ENCODE results near the gene S100A14. TPM values are rescaled to one million over a fixed set of nuclear protein-coding genes. Genes with fewer than 3 reads are reported as not detected.

The S100A14 gene
- total RNA-seq, 1 experiment from 2014 or later = 624 TPM

DNA sequence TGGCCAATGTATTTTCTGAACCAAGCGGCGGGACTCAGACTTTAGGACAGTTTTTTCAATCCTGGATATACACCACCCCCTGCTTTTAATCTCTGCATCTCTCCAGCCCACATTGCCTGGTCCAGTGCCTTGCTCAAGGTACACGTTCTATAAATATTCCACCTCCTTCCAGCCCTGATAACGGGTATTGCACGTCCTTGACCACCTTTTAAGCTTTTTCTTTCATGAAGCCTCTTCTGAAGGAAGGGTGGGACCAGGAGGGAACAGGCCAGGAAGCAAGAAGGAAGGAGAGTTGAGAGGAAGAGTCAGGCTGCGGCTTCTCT, 6.6 kb downstream of the S100A14 start:
- ChIA-PET POLR2A (no interaction called here), CTCF (no interaction called here)
- Mint-ChIP-seq H3K36me3 (ENCODE audit: insufficient read depth, unreplicated experiment) (peaks cover 82% of the 10 kb centered on the region), H3K27me3 (ENCODE audit: insufficient read depth, unreplicated experiment) (no peaks in the 10 kb centered on the region), H3K27ac (ENCODE audit: unreplicated experiment) (peak overlapping the region; percentile 56), H3K4me3 (ENCODE audit: unreplicated experiment) (peak overlapping the region; percentile 74), H3K9me3 (ENCODE audit: unreplicated experiment) (no peaks in the 10 kb centered on the region), H3K4me1 (ENCODE audit: low read depth, unreplicated experiment) (peaks cover 42% of the 10 kb centered on the region)
- H3K9me3 ChIP-seq = no peaks in the 10 kb centered on the region
- peaks cover 8% of the 10 kb centered on the region for H3K36me3 ChIP-seq (ENCODE audit: control insufficient read depth, insufficient read depth, low read length)
- no peak for DNase-seq
- peaks cover 61% of the 10 kb centered on the region for H3K4me1 ChIP-seq
- H3K27me3 ChIP-seq (replicated peaks; ENCODE audit: control insufficient read depth, insufficient read depth, low read length) = no peaks in the 10 kb centered on the region
- no peak overlapping the region for H3K4me3 ChIP-seq (ENCODE audit: low read depth, low read length)
- TSS peak; percentile 30 for BruUV-seq (replicated peaks)
- TF ChIP-seq, protein P1, sequence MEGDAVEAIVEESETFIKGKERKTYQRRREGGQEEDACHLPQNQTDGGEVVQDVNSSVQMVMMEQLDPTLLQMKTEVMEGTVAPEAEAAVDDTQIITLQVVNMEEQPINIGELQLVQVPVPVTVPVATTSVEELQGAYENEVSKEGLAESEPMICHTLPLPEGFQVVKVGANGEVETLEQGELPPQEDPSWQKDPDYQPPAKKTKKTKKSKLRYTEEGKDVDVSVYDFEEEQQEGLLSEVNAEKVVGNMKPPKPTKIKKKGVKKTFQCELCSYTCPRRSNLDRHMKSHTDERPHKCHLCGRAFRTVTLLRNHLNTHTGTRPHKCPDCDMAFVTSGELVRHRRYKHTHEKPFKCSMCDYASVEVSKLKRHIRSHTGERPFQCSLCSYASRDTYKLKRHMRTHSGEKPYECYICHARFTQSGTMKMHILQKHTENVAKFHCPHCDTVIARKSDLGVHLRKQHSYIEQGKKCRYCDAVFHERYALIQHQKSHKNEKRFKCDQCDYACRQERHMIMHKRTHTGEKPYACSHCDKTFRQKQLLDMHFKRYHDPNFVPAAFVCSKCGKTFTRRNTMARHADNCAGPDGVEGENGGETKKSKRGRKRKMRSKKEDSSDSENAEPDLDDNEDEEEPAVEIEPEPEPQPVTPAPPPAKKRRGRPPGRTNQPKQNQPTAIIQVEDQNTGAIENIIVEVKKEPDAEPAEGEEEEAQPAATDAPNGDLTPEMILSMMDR (IDR thresholded peaks at IDR 0.05; ENCODE audit: insufficient read depth in 1 of 2, low read depth in 1 of 2, low read length in 1 of 2, severe bottlenecking in 1 of 2, unreplicated experiment in 1 of 2) = no peak
- intact Hi-C loops (cut with micrococcal nuclease; ENCODE audit: unreplicated experiment) = no loop called here

DNA sequence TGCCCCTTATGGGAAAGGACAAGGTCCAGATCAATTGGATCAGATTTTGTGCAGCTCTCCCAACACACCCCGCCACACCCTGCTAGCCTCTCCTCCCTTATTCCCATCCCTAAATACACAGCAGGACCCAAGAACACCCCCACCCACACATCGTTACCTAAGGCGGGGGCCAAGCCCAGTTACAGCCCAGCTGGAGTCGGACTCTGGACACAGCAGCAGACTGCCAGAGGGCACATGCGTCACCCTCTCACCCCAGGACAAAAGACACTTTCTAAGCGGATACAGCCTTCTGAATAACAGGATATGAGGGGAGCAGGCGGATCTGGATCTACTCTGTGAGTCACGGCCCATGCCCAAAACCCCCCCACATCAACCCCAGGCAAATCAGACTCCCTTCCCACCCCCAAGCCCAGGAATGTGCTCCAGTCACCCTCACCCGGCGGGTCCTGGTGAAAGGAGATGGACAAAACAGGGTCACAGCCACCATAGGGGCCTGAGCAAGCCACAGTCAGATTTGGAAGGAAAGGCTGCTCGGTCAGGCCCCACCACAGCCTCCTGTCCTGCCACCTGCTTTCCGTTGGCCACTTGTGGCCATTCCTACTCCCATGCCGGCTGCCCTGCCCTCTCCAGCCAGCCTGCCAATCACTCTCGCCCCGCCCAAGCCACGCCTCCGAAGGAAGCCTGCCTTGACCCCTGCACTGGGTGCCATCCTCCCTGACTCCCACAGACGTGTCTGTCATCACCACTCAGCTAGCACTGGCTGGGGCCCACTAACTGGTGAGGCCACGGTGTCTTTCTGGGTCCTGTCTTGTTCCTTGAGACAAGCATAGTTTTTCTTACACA, 7.2 kb downstream of the S100A14 start:
- Mint-ChIP-seq H3K4me3 (ENCODE audit: unreplicated experiment) (peak overlapping the region; percentile 74), H3K9me3 (ENCODE audit: unreplicated experiment) (no peaks in the 10 kb centered on the region), H3K36me3 (ENCODE audit: insufficient read depth, unreplicated experiment) (peaks cover 76% of the 10 kb centered on the region), H3K4me1 (ENCODE audit: low read depth, unreplicated experiment) (peaks cover 36% of the 10 kb centered on the region), H3K27ac (ENCODE audit: unreplicated experiment) (peak overlapping the region; percentile 56), H3K27me3 (ENCODE audit: insufficient read depth, unreplicated experiment) (no peaks in the 10 kb centered on the region)
- no peaks in the 10 kb centered on the region for H3K27me3 ChIP-seq (replicated peaks; ENCODE audit: control insufficient read depth, insufficient read depth, low read length)
- DNase-seq = peak; percentile 84 to 88
- POLR2A ChIA-PET = interaction anchor here (1.5 kb wide), 1 partner anchor 18 kb away, joined by 9 read pairs; the partner anchor contains the start of gene S100A13
- peaks cover 8% of the 10 kb centered on the region for H3K36me3 ChIP-seq (ENCODE audit: control insufficient read depth, insufficient read depth, low read length)
- H3K4me3 ChIP-seq (ENCODE audit: low read depth, low read length) = peak overlapping the region; percentile 33
- intact Hi-C loops (cut with micrococcal nuclease; ENCODE audit: unreplicated experiment) = no loop called here
- TF ChIP-seq, protein P1 (IDR thresholded peaks at IDR 0.05; ENCODE audit: insufficient read depth in 1 of 2, low read depth in 1 of 2, low read length in 1 of 2, severe bottlenecking in 1 of 2, unreplicated experiment in 1 of 2) = no peak
- no peaks in the 10 kb centered on the region for H3K9me3 ChIP-seq
- CTCF ChIA-PET = interaction anchor here (1.5 kb wide), 1 partner anchor 43 kb away, joined by 5 read pairs; no protein-coding TSS in a partner anchor
- no TSS peak for BruUV-seq (replicated peaks)
- H3K4me1 ChIP-seq = peaks cover 55% of the 10 kb centered on the region

DNA sequence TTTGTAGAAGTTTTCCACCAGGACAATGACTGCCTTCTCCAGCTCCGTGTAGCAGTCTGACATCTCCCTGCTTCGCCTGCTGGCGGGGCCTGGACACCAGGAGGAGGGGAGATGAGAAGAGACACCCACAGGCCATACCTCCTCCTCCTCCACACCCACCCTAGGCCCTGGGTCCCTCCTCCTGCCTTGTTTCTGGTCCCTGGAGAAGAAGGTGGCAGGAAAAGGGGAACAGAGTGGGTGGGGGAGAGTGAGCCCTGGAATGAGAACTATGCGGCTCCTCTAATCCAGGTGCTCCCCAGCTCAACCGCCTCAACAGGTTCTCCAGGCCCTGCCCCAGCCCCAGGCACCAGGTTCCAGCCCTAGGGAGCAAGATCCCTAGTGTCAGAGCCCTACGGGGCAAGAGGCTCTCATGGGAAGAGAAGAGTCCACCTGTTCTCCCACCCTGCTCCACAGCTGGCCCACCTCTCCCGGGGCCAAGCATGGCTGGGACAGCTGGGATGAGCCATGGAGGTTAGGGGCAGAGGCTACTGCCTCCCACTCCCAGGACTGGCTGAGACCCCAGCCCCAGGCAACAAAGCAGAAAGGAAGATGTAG, 7.9 kb downstream of the S100A14 start:
- H3K27me3 ChIP-seq (replicated peaks; ENCODE audit: control insufficient read depth, insufficient read depth, low read length) = no peaks in the 10 kb centered on the region
- DNase-seq = peak; percentile 80 to 86
- H3K36me3 Mint-ChIP-seq (ENCODE audit: insufficient read depth, unreplicated experiment) = peaks cover 68% of the 10 kb centered on the region
- no TSS peak for BruUV-seq (replicated peaks)
- peaks cover 8% of the 10 kb centered on the region for H3K36me3 ChIP-seq (ENCODE audit: control insufficient read depth, insufficient read depth, low read length)
- H3K27ac Mint-ChIP-seq (ENCODE audit: unreplicated experiment) = peak overlapping the region; percentile 56
- no peaks in the 10 kb centered on the region for H3K9me3 Mint-ChIP-seq (ENCODE audit: unreplicated experiment)
- intact Hi-C loops (cut with micrococcal nuclease; ENCODE audit: unreplicated experiment) = no loop called here
- POLR2A ChIA-PET = interaction anchor here (1.0 to 1.5 kb wide), 2 partner anchors 9 to 19 kb away, joined by 3 to 9 read pairs; partner anchors contain the start of gene S100A13
- peaks cover 35% of the 10 kb centered on the region for H3K4me1 Mint-ChIP-seq (ENCODE audit: low read depth, unreplicated experiment)
- TF ChIP-seq, protein P1 (IDR thresholded peaks at IDR 0.05; ENCODE audit: insufficient read depth in 1 of 2, low read depth in 1 of 2, low read length in 1 of 2, severe bottlenecking in 1 of 2, unreplicated experiment in 1 of 2) = peak in 1 of 2 experiments; percentile 13
- no peaks in the 10 kb centered on the region for H3K9me3 ChIP-seq
- CTCF ChIA-PET = interaction anchor here (0.6 to 1.5 kb wide), 6 partner anchors 8 to 42 kb away, joined by 3 to 7 read pairs (median 4); partner anchors contain the start of genes S100A13 and S100A14
- peaks cover 49% of the 10 kb centered on the region for H3K4me1 ChIP-seq
- H3K4me3 ChIP-seq (ENCODE audit: low read depth, low read length) = peak overlapping the region; percentile 33
- peak overlapping the region; percentile 74 for H3K4me3 Mint-ChIP-seq (ENCODE audit: unreplicated experiment)
- no peaks in the 10 kb centered on the region for H3K27me3 Mint-ChIP-seq (ENCODE audit: insufficient read depth, unreplicated experiment)

All from Caco-2 (cell line).